ENCODE measurements around the gene EXOC4.

EXOC4 gene

GRCh38 chr7:134114992-134115391 lies 862.1 kb downstream of the EXOC4 start:
- no peak for DNase-seq
